Naive B cell (primary cell): ENCODE data around the gene LMLN. TPM values are rescaled to one million over a fixed set of nuclear protein-coding genes. Genes with fewer than 3 reads are reported as not detected.
"Not testable (repeated sequence)": the region's sequence is repeated elsewhere in the genome, so short reads cannot be mapped to it uniquely, and the experiment has no call there.

Source experiments
- ATAC-seq, 2 donors: fragments of 150-1000 bp; cut with Tn5 transposase; 2 replicates each; pipeline ENCODE4 v1.10.0; 2021; ENCODE audit warnings: low read depth in 2 of 2, mild to moderate bottlenecking in 2 of 2, moderate library complexity in 2 of 2
- DNase-seq: peaks from one replicate; pipeline ENCODE4 v3.0.0; 2022
- H3K27ac Mint-ChIP-seq, 6 donors: one replicate each; pipeline ENCODE4 v1.8.0; 2020 to 2022; ENCODE audit warnings: mild to moderate bottlenecking in 6 of 6, mixed read lengths in 6 of 6, moderate library complexity in 5 of 6, inconsistent platforms in 2 of 6
- H3K27me3 Mint-ChIP-seq, 3 donors: one replicate each; pipeline ENCODE4 v1.8.0; 2021 to 2022; ENCODE audit warnings: mixed read lengths in 3 of 3, mild to moderate bottlenecking in 1 of 3
- H3K36me3 Mint-ChIP-seq, 2 donors: one replicate each; pipeline ENCODE4 v1.8.0; 2020 to 2022; ENCODE audit warnings: mixed read lengths in 2 of 2, inconsistent platforms in 1 of 2, mild to moderate bottlenecking in 1 of 2
- H3K4me1 Mint-ChIP-seq, 3 donors: one replicate each; pipeline ENCODE4 v1.8.0; 2020 to 2022; ENCODE audit warnings: mixed read lengths in 3 of 3, inconsistent platforms in 1 of 3, mild to moderate bottlenecking in 1 of 3, moderate library complexity in 1 of 3
- H3K4me3 Mint-ChIP-seq, 8 donors: one replicate each; pipeline ENCODE4 v1.8.0; 2020 to 2022; ENCODE audit warnings: mild to moderate bottlenecking in 8 of 8, mixed read lengths in 8 of 8, moderate library complexity in 8 of 8, inconsistent platforms in 2 of 8
- H3K9me3 Mint-ChIP-seq, 7 donors: one replicate each; pipeline ENCODE4 v1.8.0; 2020 to 2022; ENCODE audit warnings: mixed read lengths in 7 of 7, mild to moderate bottlenecking in 5 of 7, inconsistent platforms in 2 of 7, moderate library complexity in 1 of 7
- polyA plus RNA-seq, 6 donors: library from polyadenylated mRNA; unstranded; fragments of 300-500 nt; fragmentation: Illumina TruSeq; gene quantifications; one replicate each; pipeline ENCODE4 v1.2.3, GENCODE V29; 2021; ENCODE audit warnings: low read depth in 6 of 6

Gene LMLN
- polyA plus RNA-seq, 6 donors from 2014 or later: 0.58 to 2.0 (median 0.97) TPM; not detected in 1

DNA sequence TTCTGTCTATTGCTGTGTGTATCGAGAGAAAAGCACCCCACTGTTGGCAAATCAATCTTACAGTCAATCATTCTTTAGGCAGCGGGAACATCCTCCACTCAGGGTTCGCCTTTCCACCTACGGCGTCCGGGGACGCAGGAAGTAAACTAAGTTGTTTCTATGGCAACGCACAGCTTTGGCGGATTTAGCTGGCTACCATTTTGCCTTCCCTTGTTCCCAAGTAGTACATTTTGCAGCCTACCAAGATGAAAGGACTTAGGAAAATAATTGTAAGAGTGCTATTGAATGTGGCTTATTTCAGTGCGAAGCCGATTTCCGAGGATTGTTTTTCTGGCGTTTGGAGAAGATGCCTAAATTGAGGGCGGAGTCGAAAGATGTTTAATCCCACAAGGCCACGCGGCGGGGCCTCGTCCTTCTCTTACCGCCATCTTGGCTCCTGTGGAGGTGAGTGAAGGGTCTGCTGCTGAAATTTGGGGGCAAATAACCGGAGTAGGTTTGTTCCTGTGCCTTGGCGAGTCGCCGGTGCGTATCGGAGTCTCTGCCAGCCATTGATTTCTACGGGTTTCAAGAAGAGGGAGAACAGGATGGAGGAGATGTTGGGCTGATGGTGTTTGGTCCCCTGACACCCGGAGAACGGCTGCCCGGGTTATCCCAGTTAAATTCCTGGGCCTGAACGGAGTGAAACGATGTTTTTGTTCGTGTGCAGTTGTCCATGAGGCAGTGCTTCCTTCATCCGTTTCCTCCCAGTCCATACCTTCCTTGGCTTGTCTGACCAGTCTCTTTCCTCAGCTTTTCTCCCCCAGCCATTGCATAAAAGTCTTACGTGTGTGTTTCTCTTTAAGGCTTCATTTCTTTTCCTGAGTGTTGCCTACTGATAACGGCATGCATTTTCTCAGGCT lies 10.0 kb upstream of the LMLN start, which contains the start of gene RPL35A:
TSS of gene RPL35A (plus strand) at position 413 of the 899 bp plus-strand sequence. CDS start 778 bp downstream, outside the sequence.
- peaks cover 10 to 14% of the 10 kb centered on the region in 2 donors for H3K36me3 Mint-ChIP-seq
- H3K9me3 Mint-ChIP-seq: no peaks in the 10 kb centered on the region
- DNase-seq: peak; percentile 91
- peaks cover 28 to 45% (median 38%) of the 10 kb centered on the region in 3 donors for H3K4me1 Mint-ChIP-seq
- peak within 1 kb of the TSS; percentile 93 to 99 (median 98) for H3K4me3 Mint-ChIP-seq
- H3K27ac Mint-ChIP-seq: peak within 1 kb of the TSS; percentile 99 to 100 (median 99)
- peak; percentile 90 to 91 for ATAC-seq
- no peaks in the 10 kb centered on the region for H3K27me3 Mint-ChIP-seq

DNA sequence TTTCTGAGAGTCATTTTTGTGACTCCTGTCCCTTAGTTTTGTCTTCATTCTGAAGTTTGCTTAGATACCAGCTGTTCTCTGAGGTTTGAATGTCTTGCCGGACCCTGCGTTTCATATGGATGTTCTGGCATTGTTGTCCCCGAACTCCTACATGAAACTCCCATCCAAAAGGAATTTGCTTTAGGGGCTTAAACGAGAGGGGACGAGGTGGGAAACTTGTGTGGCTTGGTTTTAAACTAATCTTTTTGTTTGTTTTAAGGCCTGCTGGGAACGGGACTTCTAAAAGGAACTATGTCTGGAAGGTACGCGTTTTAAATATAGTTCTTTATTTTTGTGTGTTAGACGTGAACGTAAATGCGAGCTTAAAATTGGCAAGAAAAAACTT lies 9.3 kb upstream of the LMLN start:
- Mint-ChIP-seq H3K4me3 (peak overlapping the region; percentile 93 to 99 (median 98)), H3K27me3 (no peaks in the 10 kb centered on the region), H3K36me3 (peaks cover 10 to 14% of the 10 kb centered on the region in 2 donors), H3K4me1 (peaks cover 28 to 45% (median 38%) of the 10 kb centered on the region in 3 donors), H3K27ac (peak overlapping the region; percentile 99 to 100 (median 99)), H3K9me3 (no peaks in the 10 kb centered on the region)
- ATAC-seq (no peak), DNase-seq (no peak)

DNA sequence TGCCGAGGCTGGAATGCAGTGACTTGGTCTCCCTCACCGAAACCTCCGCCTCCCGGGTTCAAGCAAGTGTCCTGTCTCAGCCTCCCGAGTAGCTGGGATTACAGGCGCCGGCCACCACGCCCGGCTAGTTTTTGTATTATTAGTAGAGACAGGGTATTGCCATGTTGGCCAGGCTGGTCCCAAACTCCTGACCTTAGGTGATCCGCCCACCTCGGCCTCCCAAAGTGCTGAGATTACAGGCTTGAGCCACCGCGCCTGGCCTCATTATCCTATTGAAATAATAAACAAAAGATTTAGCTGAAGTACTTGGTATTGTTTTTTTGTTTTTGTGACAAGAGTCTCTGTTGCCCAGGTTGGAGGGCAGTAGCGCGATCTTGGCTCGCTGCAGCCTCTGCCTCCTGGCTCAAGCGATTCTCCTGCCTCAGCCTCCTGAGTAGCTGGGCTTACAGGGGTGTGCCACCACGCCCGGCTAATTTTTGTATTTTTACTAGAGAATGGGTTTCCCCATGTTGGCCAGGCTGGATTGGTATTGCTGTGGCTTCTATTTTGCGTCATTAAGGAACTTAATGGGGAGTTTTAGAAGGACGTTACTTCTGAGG lies 8.5 kb upstream of the LMLN start:
- H3K4me1 Mint-ChIP-seq: peaks cover 28 to 45% (median 38%) of the 10 kb centered on the region in 3 donors

DNA sequence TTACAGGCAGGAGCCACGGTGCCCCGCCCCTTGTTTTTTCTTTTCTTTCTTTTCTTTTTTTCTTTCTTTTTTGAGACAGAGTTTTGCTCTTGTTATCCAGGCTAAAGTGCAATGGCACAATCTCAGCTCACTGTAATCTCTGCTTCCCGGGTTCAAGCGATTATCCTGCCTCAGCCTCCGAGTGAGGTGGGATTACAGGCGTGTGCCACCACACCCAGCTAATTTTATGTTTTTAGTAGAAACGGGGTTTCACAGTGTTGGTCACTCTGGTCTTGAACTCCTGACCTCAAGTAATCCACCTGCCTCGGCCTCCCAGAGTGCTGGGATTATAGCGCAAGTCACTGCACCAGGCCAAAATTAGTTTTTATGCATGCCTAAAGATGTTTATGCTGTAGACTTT lies 7.6 kb upstream of the LMLN start:
- DNase-seq (no peak), ATAC-seq (no peak)
- Mint-ChIP-seq H3K4me3 (peak overlapping the region in 6 of 8 donors; percentile 32 to 82 (median 48)), H3K36me3 (peaks cover 10 to 14% of the 10 kb centered on the region in 2 donors), H3K9me3 (no peaks in the 10 kb centered on the region), H3K27ac (peak overlapping the region in 5 of 6 donors; percentile 42 to 100 (median 70)), H3K27me3 (no peaks in the 10 kb centered on the region), H3K4me1 (peaks cover 28 to 47% (median 40%) of the 10 kb centered on the region in 3 donors)

More for the DNA sequence above, 8.5 kb upstream of the LMLN start:
- DNase-seq: no peak
- no peak for ATAC-seq
- Mint-ChIP-seq H3K4me3 (peak overlapping the region; percentile 93 to 99 (median 98)), H3K27ac (peak overlapping the region in 5 of 6 donors; percentile 72 to 100 (median 99)), H3K27me3 (no peaks in the 10 kb centered on the region), H3K36me3 (peaks cover 10 to 14% of the 10 kb centered on the region in 2 donors), H3K9me3 (no peaks in the 10 kb centered on the region)

DNA sequence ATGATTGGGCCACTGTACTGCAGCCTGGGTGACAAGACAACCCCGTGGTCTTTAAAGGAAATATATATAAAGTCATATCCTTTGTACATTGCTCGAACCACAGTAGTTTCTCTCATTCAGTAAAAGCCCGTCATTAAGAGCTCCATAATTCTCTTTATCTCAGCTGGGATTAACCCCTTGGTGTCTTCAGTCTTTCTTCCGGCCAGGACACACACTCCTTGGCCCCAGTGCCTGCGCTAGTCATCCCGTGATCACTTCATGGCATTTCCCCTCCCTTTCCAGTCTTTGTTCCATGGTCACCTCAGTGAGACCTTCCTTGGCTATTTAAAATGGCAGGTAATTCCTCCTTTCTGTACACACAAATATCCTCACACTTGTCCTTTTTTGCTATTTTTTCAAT lies 6.7 kb upstream of the LMLN start:
- Mint-ChIP-seq H3K4me1 (peaks cover 33 to 52% (median 46%) of the 10 kb centered on the region in 3 donors), H3K4me3 (peak overlapping the region in 4 of 8 donors; percentile 22 to 60 (median 52)), H3K36me3 (peaks cover 10 to 14% of the 10 kb centered on the region in 2 donors), H3K27ac (peak overlapping the region in 4 of 6 donors; percentile 29 to 67 (median 48)), H3K27me3 (no peaks in the 10 kb centered on the region), H3K9me3 (no peaks in the 10 kb centered on the region)
- ATAC-seq (no peak), DNase-seq (no peak)

DNA sequence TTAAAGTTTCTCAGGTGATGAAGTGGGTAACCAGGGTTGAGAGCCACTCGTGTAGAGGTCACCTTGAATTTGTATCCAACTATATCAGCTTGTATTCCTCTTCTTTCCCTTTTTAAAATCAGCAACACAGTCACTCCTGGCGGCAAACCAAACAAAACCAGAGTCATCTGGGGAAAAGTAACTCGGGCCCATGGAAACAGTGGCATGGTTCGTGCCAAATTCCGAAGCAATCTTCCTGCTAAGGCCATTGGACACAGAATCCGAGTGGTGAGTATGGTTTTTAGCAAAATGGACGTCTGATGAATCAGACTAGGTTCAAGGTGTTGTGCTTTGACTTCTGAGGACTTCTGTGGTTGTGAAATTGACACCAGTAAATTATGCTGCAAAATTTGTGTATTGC lies 6.1 kb upstream of the LMLN start:
- Mint-ChIP-seq H3K4me1 (peaks cover 36 to 57% (median 49%) of the 10 kb centered on the region in 3 donors), H3K36me3 (peaks cover 10 to 14% of the 10 kb centered on the region in 2 donors)

DNA sequence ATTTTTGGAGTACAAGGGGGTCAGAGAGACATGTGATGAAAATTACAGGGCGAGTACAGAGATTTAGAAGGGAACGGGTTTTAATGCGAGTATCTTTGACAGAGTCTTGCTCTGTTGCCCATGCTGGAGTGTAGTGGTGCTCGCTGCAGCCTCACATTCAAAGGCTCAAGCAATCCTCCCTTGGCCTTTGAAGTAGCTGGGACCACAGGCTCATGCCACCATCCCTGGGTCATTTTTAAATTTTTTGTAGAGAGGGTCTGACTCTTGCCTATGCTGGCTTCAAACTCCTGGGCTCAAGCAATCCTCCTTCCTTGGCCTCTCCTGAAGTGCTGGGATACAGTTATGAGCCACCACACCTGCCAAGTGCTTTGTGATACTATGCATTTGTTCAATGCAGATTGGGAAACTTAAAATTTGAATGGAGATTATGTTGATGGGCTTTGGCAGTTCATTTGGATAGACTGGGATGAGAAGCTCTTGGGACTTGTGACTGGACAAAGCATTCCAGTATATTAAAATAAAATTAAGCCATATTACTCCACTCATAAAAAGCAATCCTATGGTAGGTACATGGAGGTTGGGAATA lies 4.0 kb upstream of the LMLN start:
- Mint-ChIP-seq H3K9me3 (no peaks in the 10 kb centered on the region), H3K4me3 (peak overlapping the region in 1 of 8 donors; percentile 71), H3K27ac (peak overlapping the region in 4 of 6 donors; percentile 14 to 70 (median 40)), H3K36me3 (peaks cover 10 to 14% of the 10 kb centered on the region in 2 donors), H3K27me3 (no peaks in the 10 kb centered on the region), H3K4me1 (peaks cover 37 to 54% (median 51%) of the 10 kb centered on the region in 3 donors)
- DNase-seq (no peak), ATAC-seq (no peak)

More for the DNA sequence above, 6.1 kb upstream of the LMLN start:
- Mint-ChIP-seq H3K9me3 (no peaks in the 10 kb centered on the region), H3K27ac (peak overlapping the region in 3 of 6 donors; percentile 42 to 80 (median 48)), H3K4me3 (peak overlapping the region in 1 of 8 donors; percentile 60), H3K27me3 (no peaks in the 10 kb centered on the region)
- no peak for ATAC-seq
- no peak for DNase-seq

DNA sequence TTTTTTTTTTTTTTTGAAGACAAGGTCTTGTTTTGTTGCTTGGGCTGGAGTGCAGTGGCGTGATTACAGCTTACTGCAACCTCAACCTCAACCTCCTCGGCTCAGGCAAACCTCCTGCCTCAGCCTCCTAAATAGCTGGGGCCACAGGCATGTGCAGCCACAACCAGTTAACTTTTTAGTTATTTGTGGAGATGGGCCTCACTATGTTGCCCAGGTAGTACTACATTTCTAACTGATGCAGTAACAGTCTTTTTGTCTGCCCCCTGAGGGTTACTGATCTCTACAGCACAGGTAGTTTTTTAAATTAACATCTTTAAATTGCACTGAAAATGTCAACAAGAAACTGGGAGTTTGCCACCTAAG lies 3.4 kb upstream of the LMLN start:
- H3K9me3 Mint-ChIP-seq: no peaks in the 10 kb centered on the region
- H3K4me3 Mint-ChIP-seq: peak overlapping the region in 1 of 8 donors; percentile 72
- no peaks in the 10 kb centered on the region for H3K27me3 Mint-ChIP-seq
- peaks cover 10 to 14% of the 10 kb centered on the region in 2 donors for H3K36me3 Mint-ChIP-seq
- DNase-seq (no peak), ATAC-seq (no peak)
- H3K27ac Mint-ChIP-seq: peak overlapping the region in 2 of 6 donors; percentile 16 to 54
- H3K4me1 Mint-ChIP-seq: peaks cover 37 to 50% (median 48%) of the 10 kb centered on the region in 3 donors

DNA sequence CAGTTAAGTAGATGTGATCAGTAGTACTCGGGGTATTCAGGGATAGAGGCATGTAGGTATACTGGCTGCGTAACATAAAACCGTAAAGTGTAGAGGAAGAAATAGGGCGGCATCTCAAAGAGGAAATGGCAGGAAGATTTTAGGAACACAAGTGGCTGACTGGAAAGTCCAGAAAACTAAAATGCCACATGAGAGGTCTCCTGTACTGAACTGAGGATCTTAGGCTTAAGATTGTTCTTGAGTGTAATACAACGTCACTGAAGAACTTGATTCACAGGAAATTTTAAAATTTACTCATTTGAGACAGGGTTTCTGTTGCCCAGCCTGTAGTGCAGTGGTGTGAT lies 2.3 kb upstream of the LMLN start:
- Mint-ChIP-seq H3K4me3 (peak overlapping the region in 4 of 8 donors; percentile 2 to 72 (median 20)), H3K36me3 (peaks cover 10 to 14% of the 10 kb centered on the region in 2 donors), H3K4me1 (peaks cover 37 to 46% (median 45%) of the 10 kb centered on the region in 3 donors), H3K9me3 (no peaks in the 10 kb centered on the region), H3K27ac (peak overlapping the region in 3 of 6 donors; percentile 38 to 88 (median 54)), H3K27me3 (no peaks in the 10 kb centered on the region)
- ATAC-seq: no peak
- DNase-seq: no peak

DNA sequence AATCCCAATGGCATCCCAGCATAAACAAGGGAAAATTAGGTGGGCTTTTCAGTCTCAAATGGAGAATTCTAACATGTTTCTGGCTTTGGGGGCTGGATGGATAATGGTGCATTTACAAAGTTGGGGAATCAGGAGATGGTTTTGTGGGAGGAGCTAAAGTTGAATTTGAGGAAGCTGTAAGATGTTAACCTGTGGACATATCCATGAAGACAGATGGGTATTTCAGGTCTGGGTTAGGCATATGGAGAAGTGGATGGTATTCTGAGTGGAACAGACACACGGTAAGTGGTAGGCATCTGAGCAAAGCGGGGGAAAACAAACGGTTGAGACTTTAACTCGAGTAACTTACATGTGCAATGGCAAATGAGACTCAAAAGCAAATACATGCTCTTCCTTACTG lies 1.7 kb upstream of the LMLN start:
- Mint-ChIP-seq H3K4me3 (peak overlapping the region in 6 of 8 donors; percentile 29 to 82 (median 67)), H3K4me1 (peaks cover 33 to 41% (median 39%) of the 10 kb centered on the region in 3 donors), H3K9me3 (no peaks in the 10 kb centered on the region), H3K27ac (peak overlapping the region in 2 of 6 donors; percentile 0 to 88), H3K36me3 (peaks cover 9 to 11% of the 10 kb centered on the region in 2 donors), H3K27me3 (no peaks in the 10 kb centered on the region)
- DNase-seq (no peak), ATAC-seq (no peak)

DNA sequence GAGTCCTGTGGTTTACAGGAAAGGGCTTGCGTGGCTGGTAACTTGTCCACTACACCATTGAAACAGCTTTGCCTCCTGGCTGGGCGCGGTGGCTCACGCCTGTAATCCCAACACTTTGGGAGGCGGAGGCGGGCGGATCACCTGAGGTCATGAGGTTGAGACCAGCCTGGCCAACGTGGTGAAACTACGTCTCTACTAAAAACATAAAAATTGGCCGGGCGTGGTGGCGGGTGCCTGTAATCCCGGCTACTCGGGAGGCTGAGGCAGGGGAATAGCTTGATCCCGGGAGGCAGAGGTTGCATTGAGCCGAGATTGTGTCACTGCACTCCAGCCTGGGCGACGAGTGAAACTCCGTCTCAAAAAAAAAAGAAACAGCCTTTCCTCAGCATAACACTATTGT lies 1.2 kb upstream of the LMLN start:
- peak overlapping the region in 7 of 8 donors; percentile 29 to 82 (median 62) for H3K4me3 Mint-ChIP-seq
- ATAC-seq, DNase-seq, H3K27me3 Mint-ChIP-seq, H3K9me3 Mint-ChIP-seq, H3K36me3 Mint-ChIP-seq: not testable (repeated sequence)
- H3K27ac Mint-ChIP-seq: peak overlapping the region in 2 of 6 donors; percentile 86 to 88
- H3K4me1 Mint-ChIP-seq: peaks cover 28 to 36% (median 36%) of the 10 kb centered on the region in 3 donors

DNA sequence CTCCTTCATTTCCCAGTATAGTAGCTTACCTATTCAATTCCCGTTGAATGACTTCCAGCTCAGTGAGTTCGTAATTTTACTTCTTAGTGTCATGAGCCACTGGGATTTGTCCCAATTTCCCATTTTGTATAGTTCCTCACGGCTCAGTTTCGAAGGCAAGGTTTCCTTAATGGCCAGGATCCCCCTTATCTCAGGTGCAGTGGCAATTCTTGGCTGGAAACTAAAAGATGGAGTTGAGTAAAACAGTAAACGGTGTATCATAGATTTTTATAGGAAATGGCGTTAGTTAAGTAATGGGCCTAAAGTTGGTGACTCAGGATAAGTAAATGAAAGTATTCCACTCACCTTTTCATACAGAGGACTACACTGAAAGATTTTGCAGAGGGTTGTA lies 522 bp upstream of the LMLN start:
- peaks cover 24 to 32% (median 31%) of the 10 kb centered on the region in 3 donors for H3K4me1 Mint-ChIP-seq

More for the DNA sequence above, 522 bp upstream of the LMLN start:
- Mint-ChIP-seq H3K36me3 (no peaks in the 10 kb centered on the region), H3K27ac (peak overlapping the region; percentile 27 to 98 (median 91)), H3K4me3 (peak overlapping the region; percentile 87 to 94 (median 92)), H3K9me3 (no peaks in the 10 kb centered on the region), H3K27me3 (no peaks in the 10 kb centered on the region)
- ATAC-seq (no peak), DNase-seq (no peak)
